CD4-positive, alpha-beta T cell treated with Interleukin-1 beta for 1 hour (primary cell): Measurements from ENCODE around the gene SPATC1L.
"Not testable (repeated sequence)": the region's sequence is repeated elsewhere in the genome, so short reads cannot be mapped to it uniquely, and the experiment has no call there.

Source experiments
- DNase-seq, 2 donors: peaks; one replicate each; pipeline ENCODE4 v3.0.0-alpha.2; 2020 to 2022

The SPATC1L gene

DNA sequence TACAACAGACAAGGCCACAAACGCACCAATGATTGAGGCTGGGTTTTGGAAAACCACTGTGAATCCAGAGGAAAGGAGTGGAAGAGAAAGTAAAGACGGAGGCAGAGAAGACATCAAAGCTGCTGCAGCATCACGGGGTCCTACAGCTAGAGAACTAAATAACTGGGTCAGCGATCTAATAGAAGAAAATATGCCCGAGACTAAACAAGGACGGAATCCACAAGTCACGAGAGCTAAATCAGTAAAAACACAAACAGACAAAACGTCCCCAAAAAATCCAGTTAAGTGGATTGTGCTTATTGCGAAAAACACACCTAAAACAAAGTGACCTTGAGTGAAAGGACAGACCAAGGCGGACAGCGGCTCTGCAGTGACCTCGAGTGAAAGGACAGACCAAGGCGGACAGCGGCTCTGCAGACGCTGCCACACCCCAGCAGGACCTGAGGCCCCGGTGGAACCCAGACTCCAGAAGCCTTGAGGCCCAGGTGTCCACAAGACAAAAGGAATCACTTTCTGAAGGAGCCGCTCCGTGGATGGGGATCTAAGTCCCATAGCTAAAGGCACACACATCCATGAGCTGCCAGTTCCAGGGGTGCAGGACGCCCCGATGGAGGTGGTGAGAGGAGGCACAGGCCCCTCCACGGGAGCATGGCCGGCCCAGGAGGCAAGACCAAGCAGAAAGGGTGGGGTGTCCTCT is 34.9 kb downstream of the SPATC1L start:
- no peak for DNase-seq

DNA sequence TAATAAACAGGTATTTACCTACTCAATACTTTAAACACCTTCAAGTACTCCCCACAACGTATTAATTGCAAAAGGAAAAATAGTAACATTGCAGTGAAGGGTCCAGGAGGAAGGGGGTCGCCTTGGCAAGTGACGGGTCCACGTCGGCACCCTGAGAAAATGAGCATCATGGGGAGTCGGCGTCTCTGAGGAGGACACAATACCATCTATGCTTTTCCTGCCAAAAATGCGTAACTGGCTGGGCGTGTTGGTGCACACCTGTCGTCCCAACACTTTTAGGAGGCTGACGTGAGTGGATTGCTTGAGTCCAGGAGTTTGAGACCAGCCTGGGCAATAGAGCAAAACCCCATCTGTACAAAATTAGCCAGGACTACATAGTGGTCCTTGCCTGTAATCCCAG is 36.2 kb downstream of the SPATC1L start:
- no peak for DNase-seq

DNA sequence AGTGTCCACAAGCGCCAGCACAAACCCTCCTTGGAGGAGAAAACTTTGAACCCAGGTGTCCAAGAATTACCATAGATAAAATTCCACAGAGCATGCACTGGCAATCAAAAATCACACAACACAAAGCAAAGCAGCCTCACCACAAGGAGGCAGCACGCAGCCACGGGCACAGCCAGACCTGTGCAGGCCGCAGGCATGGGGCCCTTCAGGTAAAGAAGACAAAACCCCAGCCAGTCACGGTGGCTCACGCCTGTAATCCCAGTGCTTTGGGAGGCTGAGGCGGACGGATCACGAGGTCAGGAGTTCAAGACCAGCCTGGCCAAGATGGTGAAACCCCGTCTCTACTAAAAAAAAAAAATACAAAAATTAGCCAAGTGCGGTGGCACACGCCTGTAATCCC is 36.8 kb downstream of the SPATC1L start:
- DNase-seq = peak; percentile 39 to 58

DNA sequence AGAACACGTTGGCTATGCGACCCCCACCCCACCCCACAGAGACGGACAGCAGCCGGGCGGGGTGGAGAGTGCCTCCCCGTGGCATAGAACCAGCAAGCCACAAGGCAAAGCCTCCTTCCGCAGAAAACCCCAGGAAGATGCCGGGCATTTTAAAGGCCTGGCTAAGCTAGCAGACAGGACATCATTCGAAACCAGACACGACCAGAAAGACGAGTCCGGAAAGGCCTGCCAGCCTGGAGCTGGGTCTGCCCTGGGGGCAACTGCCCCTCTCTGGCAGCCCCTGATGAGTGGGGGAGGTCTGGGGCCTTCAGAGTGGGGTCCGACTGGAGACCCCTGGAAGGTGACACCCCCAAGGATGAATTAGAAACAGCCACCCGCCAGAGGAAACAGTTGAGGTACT is 37.4 kb downstream of the SPATC1L start:
- DNase-seq = no peak

DNA sequence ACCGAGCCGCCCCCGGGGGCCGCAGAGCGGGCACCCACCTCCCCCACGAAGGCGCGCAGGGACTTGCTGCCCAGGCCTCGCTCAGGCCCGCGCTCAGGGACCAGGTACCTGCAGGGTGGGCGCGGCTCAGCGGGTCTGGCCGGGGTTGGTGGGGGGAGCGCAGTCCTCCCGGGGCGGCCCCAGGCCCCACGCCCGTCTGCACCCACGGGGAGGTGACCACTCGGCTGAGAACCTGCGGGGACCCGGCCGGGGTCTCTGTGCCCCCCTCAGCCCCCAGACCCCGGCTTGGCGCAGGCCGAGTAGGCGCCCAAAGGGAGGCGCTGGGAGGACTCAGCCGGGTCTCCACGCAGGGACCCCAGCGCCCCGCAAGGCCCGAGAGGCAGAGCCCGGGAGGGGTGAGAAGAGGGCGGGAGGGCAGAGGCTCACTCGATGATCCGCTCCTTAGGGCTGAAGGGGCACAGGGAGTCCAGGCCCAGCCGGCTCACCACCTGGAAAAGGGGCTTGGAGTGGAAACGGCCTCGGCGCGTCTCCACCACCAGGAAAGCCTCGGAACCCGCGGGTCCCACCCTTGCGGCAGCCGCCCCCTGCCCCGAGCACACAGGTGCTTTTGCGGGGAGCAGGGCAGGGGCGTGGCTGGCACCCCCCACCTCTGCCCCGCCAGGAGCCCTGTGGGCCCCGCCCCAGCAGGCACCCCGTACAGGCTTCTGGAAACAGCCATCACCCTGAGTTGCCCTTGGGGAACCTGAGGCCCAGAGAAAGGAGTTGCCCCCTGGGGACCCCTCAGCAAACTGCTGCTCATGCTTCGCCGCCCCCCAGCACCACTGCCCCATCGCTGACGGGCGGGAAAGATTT is 38.2 kb downstream of the SPATC1L start:
- DNase-seq = no peak

DNA sequence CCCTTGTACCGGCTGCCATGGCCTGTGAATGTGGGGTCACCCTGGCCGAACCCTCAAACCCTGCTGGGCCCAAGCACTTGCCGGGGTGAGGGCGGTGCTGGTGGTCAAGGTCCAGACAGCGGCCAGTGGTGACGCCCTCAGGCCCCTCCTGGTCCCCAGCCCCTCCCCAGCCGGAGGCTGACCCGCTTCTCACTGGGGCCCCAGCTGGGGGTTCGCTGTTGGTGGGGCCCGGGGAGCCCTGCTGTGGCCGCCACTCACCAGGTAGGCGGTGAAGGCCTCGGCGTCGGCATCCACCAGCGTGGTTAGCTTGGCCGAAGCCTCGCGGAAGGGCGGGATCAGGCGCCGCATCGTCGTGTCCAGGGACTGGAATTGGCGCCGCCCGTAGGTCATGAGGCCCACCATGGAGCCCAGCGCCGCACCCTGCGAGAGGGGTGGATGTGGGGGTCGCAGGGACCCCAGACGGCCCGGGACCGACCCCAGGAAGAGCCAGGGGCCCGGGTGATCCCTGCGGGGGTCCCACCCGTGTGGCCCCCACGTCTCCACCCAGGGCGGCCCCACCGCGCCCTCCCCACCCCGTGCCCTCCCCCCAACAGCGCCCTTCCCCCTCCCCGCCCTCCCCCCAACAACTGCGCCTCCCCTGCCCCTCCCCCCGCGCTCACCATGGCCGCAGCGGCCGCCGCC is 39.0 kb downstream of the SPATC1L start:
- DNase-seq = no peak

DNA sequence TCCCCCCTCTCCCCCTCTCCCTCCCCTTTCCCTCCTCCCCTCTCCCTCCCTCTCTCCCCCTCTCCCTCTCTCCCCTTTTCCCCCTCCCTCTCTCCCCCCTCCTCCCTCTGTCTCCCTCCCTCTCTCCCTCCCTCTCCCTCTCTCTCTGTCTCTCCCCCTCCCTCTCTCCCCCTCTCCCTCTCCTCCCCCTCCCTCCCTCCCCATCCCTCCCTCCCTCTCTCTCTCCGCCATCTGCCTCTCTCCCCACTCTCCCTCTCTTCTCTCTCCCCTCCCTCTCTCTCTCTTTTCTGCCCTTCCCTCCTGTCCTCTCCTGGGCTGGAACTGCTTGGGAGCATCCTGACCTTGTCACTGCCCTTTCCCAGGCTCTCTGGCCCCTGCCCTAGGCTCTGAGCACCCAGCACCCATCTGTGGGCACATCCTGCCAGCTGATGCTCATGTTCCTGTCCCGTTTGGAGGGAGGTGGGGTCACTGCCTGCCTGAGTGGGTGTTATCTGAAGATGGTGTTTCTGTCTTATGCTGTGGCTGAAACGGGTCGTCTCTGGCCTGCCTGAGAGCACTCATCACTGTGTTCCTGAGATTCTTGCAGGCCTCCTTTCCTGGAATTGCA is 39.7 kb downstream of the SPATC1L start:
- no peak for DNase-seq

DNA sequence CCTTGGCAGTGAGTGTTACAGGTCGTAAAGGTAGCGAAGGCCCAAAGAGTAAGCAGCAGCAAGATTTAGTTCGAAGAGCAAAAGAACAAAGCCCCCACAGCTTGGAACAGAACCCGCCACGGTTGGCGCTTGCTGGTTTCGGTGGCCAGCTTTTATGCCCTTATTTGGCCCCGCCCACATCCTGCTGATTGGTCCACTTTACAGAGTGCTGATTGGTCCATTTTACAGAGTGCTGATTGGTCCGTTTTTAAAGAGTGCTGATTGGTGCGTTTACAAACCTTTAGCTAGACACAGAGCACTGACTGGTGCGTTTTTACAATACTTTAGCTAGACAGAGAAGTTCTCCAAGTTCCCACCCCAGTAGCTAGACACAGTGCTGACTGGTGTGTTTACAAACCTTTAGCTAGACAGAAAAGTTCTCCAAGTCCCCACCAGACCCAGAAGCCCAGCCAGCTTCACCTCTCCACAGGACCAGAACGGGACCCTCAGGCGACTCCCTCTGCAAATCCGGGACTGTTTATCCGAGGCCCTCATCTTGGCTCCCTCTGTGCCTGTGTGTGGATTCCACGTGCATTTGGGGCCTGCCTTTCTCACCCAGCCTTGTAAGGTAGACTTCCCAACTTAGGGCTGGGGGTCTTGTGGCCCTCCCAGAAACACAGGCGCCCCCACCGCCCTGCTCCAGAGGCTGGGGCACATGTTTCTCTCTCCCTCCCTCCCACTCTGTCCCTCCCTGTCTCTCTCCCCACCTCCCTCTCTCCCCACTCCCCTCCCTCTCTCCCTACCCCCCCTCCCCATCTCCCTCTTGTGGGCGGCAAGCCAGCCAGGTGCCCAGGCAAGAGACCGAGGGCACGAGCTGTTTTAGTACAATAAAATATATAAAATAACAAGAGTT is 41.4 kb downstream of the SPATC1L start:
- DNase-seq = peak in 1 of 2 donors; percentile 46

DNA sequence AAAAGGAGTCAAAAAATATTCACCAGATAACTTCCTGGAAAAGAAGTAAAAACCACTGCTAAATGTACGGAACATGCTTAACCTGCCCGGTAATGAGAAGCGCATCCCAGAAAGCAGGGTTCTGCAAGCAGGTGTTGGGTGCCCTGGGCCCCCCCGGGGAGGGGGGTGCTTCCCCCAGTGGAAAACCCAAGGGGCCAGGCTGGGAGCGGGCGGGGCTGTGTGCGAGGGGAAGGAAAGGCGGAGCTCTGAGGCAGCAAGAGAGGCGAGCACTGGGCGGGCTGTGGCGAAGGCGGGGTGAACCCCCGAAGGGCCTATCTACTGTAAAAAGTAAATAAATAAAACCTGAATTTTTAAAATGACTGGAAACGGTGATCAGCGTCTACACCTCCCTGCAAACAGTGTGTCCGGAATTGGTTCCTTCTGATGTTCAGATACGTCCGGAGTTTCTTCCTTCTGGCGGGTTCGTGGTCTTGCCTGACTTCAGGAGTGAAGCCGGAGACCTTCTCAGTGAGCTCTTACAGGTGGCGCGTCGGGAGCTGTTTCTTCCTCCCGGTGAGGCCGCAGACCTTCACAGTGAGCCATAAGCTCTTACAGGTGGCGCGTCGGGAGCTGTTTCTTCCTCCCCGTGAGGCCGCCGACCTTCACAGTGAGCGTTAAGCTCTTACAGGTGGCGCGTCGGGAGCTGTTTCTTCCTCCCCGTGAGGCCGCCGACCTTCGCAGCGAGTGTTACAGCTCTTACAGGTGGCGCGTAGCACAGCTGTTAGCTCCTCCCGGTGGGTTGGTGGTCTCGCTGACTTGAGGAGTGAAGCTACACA is 42.3 kb downstream of the SPATC1L start:
- no peak for DNase-seq

DNA sequence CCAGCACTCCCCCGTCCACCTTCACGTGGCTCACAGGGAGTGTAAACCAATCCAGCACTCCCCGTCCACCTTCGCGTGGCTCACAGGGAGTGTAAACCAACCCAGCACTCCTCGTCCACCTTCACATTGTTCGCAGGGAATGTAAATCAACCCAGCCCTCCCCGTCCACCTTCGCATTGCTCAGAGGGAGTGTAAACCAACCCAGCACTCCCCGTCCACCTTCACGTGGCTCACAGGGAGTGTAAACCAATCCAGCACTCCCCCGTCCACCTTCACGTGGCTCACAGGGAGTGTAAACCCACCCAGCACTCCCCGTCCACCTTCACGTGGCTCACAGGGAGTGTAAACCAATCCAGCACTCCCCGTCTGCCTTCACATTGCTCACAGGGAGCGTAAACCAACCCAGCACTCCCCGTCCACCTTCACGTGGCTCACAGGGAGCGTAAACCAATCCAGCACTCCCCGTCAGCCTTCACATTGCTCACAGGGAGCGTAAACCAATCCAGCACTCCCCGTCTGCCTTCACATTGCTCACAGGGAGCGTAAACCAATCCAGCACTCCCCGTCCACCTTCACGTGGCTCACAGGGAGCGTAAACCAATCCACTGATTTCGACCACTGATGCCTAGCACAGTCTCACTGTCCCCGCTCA is 43.8 kb downstream of the SPATC1L start:
- not testable (repeated sequence) for DNase-seq

DNA sequence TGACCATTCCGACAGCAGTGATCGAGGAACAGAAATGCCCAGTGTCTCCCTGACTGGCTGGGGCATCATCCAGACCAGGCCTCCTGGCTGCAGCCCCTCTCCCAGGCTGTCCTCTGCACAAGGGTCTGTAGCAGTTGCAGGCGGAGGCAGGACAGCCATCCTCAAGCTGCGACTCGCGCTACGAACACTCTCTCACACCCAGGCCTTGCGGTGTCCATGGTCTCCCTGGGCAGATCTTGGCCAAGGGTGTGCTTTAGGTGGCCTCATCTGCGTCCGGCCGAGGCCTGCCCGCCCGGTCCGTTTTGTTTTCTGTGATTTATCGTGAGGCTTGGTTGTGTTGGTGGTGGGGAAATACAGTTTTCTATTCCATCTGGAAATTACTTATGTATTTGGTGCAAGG is 44.6 kb downstream of the SPATC1L start:
- DNase-seq = no peak

DNA sequence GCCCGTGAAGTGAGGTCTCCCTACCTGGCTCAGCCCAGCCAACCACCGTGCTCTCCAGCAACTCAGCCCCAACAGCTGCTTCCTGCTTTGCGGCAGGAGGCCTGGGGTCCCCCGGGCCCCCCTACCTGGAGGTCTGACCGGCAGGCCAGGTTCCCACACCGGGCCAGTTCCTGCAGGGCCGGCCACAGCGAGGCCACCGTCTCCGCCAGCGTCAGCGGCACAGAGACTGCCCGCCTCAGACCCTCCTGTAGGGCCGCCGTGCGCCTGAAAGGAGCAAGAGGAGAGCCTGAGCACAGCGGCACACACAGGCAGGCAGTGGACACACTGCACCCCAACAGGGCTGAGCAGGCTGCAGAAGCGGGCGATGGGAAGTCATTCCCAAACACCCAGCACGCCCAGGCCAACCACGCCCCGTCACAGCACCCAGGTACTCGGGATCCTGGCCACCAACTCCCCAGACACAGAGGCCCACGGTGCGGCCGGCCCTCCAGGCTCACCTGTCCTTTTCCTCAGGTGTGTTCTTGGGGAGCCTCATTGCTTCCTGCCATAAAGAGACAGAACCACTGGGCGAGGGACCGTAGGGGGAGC is 45.8 kb downstream of the SPATC1L start:
- DNase-seq = no peak

DNA sequence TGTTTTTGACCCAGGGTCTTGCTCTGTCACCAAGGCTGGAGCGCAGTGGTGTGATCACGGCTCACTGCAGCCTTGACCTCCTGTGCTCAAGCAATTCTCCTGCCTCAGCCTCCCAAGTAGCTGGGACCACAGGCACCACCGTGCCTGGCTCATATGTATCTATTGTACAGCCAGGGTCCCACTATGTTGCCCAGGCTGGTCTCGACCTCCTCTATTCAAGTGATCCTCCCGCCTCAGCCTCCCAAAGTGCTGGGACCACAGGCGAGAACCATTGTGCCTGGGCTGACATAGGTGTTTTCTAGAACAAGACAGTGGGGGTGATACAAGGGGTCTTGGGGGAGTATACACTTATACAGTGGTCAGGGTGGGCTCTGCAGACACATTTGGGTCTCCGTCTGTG is 46.4 kb downstream of the SPATC1L start:
- DNase-seq = no peak

DNA sequence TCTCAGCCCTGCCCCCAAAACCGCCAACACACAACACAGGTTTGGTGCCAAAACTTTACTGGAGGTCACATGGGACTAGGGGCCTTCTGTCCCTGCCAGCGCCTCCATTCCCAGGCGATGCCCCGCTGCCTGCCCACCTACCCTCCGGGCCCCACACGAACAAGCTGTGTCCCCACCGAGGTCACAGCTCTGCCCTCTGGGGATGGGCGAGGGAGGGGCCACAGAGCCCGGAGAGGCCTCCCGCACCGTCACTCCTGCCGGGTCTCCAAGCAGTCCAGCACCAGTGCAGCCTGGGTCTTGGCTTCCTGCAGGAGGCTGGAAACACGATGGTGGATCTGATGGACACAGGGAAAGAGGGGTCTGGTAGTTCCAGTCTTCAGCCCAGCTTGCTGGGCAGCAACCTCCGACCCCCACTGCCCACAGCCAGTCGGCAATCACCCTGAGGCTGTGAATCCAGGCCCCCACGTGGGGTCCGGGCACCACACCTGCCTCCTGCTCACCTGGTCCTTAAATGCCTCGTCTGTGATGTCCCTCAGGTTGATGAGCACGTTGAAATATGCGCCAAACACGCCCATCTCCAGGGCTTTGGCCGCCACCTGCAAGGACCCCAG is 47.4 kb downstream of the SPATC1L start:
- no peak for DNase-seq

DNA sequence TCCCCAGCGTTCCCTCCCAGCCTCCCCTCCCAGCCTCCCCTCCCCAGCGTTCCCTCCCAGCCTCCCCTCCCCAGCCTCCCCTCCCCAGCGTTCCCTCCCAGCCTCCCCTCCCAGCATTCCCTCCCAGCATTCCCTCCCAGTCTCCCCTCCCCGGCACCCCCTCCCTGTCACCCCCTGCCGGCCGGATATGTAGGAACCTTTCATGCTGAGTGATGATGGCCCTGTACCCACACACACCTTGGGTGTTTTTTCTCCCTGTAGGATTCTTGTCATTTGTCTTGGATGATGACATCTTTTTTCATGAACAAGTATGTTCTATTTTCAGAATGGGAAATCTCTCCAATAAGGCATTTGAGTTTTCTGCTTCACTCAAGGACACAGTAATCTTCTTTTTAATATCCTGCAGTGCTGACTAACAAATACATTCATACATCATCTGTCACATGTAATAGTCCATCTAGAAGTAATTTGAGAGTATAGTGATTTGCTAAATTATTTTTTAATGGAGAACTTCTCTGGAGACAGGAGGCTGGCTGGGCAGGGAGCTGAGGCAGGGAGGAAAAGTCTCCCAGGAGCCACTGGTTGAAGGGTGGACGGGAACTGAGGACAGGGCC is 48.4 kb downstream of the SPATC1L start:
- DNase-seq = no peak

DNA sequence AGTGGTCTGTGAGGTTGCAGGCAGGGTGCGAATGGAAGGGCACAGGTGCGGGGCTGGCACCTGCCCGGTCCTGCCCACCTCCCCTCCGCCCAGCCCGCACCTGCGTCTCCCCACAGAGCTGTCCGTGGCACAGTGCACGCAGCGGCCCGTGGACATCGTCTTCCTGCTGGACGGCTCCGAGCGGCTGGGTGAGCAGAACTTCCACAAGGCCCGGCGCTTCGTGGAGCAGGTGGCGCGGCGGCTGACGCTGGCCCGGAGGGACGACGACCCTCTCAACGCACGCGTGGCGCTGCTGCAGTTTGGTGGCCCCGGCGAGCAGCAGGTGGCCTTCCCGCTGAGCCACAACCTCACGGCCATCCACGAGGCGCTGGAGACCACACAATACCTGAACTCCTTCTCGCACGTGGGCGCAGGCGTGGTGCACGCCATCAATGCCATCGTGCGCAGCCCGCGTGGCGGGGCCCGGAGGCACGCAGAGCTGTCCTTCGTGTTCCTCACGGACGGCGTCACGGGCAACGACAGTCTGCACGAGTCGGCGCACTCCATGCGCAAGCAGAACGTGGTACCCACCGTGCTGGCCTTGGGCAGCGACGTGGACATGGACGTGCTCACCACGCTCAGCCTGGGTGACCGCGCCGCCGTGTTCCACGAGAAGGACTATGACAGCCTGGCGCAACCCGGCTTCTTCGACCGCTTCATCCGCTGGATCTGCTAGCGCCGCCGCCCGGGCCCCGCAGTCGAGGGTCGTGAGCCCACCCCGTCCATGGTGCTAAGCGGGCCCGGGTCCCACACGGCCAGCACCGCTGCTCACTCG is 52.2 kb downstream of the SPATC1L start:
- no peak for DNase-seq

DNA sequence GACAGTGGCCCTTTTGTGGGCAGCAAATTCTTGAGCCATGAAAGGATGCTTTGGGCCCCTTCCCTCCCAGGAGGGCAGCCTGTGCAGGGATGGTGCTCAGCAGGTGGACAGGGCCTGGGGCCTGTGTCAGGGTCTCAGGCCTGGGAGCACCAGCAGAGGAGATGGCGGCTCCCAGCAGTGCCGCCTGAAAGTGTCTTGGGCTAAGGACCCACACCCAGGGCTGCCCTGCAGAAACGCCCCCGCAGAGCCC is 52.7 kb downstream of the SPATC1L start:
- no peak for DNase-seq

DNA sequence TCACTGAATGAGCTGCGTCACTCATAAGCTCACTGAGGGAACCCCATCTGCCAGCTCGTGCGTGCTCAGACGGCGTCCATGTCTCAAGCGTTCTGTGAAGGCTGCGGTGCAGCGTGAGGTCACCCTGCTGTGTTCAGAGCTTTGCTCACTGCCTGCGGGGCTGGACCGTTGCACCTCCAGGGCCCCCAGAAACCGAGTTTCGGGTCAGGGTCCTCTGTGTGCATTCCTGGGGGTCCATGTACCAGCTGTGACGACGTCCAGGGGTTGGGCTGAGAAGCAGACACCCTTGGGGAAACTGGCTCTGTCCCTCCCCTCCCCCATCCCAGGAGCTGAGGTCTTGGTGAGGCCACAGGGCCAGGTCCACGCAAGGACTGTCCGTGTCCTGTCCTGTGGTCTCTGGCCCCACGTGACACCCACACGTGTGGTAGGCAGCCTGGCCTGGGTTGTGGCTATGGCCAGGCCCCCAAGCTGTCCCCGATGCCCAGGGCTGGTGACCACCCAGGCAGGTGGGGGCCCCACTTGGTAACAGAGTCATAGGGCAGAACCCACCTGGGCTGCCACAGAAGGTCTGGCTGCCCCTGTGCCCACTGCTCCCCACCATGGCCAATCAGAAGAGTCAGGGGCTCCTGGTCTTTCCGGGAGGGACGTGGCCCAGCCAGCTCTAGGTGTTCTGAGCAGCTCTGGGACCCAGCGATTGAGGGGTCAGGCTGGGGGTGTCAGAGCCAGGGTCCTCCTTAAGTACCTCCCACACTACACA is 53.2 kb downstream of the SPATC1L start:
- no peak for DNase-seq
